Duodenal mucosa (tissue), 2 donors: ENCODE data around the gene BTBD10.

Experiments
- H3K27ac ChIP-seq: one replicate; pipeline ENCODE4 v1.7.0; 2013; ENCODE audit warnings: low read depth, low read length
- H3K27me3 ChIP-seq, 2 donors: one replicate each; pipeline ENCODE4 v1.7.0; 2013; ENCODE audit warnings: low read length in 2 of 2, control low read depth in 1 of 2; ENCODE audit not compliant: insufficient read depth in 2 of 2, control insufficient read depth in 1 of 2
- H3K36me3 ChIP-seq, 2 donors: one replicate each; pipeline ENCODE4 v1.7.0; 2013; ENCODE audit warnings: low read length in 2 of 2, control low read depth in 1 of 2; ENCODE audit not compliant: insufficient read depth in 2 of 2, control insufficient read depth in 1 of 2
- H3K4me1 ChIP-seq, 2 donors: one replicate each; pipeline ENCODE4 v1.7.0; 2013; ENCODE audit warnings: low read length in 2 of 2, control low read depth in 1 of 2; ENCODE audit not compliant: insufficient read depth in 2 of 2, control insufficient read depth in 1 of 2
- H3K4me3 ChIP-seq, 2 donors: one replicate each; pipeline ENCODE4 v1.7.0; 2013; ENCODE audit warnings: low read length in 2 of 2, low read depth in 1 of 2
- H3K9ac ChIP-seq, 2 donors: one replicate each; pipeline ENCODE4 v1.7.0; 2013; ENCODE audit warnings: low read length in 2 of 2, low read depth in 1 of 2
- H3K9me3 ChIP-seq, 2 donors: one replicate each; pipeline ENCODE4 v1.7.0; 2013; ENCODE audit warnings: low read length in 2 of 2, control low read depth in 1 of 2; ENCODE audit not compliant: control insufficient read depth in 1 of 2

BTBD10 gene

DNA sequence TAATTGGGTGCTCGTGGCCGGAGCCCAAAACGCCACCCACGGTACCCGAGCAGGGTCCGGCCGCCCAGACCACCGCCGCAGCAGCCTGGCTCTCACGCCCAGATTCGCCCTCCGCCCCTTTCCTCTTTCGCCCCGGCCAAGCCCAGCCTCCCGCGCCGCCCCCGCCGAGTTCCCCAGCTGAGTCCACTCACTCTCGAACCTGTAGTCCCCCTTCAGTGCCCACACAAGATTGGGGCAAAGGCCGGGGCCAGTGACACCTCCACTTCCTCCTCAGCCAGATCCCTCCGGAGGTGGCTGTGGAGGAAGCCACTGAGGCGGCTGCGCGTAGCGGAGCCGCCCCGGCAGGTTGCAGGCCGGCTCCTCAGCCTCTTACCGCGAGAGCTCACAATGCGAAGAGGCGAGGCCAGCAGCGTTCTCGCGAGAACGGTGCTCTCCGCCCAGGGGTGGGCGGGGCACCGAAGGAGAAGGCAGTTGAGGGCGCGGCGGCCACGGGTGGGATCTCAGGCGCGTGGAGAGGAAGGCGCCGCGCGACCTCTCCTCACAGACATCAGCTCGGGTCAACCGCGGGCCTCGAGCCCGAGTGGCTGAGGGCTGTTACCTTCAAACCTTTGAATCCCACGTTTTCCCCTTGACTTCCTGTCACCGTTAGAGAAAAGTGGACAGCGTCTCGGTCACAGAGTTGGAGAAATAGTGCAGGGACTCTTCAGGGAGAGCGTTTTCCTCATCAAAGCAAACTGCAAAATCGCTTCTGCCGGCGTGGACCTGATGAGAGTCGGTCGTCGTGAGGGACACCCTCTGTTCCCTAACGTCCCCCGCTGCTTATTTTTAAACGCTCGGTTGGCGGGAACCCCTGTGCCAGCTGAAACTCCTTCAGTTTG, at the start of gene BTBD10:
Gene BTBD10 (minus strand): TSS at position 322 of the 878 bp plus-strand sequence. CDS start 18,098 bp downstream, outside the sequence.
- Histone ChIP-seq H3K27ac (peak within 1 kb of the TSS; percentile 80), H3K36me3 (no peaks in the 10 kb centered on the region), H3K9me3 (no peaks in the 10 kb centered on the region), H3K27me3 (no peaks in the 10 kb centered on the region), H3K4me3 (peak within 1 kb of the TSS; percentile 86 to 98), H3K9ac (peak within 1 kb of the TSS; percentile 61 to 71), H3K4me1 (peaks cover 7 to 22% of the 10 kb centered on the region in 2 donors)

DNA sequence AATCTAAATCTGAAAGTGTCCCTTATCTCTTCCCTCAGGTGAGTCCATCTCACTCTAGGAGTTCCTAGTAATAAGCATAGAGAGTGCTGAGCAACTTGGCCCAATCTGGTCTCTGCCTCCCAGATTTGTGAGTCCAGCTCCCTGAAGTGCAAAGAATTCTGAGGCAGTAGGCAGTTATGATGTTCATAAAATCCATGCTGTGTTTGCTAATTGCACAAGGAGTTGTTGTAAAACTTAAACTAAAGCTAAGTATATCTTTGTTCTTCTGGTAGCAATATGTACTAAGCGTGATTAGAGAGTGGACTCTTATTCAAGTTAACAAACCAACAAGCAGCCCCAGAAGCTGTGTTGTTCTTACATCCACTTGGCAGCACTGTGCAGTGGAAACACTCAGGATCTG, 40.4 kb upstream of the BTBD10 start:
- Histone ChIP-seq H3K9ac (no peak overlapping the region), H3K4me1 (no peaks in the 10 kb centered on the region), H3K9me3 (no peaks in the 10 kb centered on the region), H3K36me3 (no peaks in the 10 kb centered on the region), H3K27me3 (peaks cover 0 to 4% of the 10 kb centered on the region in 2 donors), H3K27ac (no peak overlapping the region), H3K4me3 (no peak overlapping the region)

DNA sequence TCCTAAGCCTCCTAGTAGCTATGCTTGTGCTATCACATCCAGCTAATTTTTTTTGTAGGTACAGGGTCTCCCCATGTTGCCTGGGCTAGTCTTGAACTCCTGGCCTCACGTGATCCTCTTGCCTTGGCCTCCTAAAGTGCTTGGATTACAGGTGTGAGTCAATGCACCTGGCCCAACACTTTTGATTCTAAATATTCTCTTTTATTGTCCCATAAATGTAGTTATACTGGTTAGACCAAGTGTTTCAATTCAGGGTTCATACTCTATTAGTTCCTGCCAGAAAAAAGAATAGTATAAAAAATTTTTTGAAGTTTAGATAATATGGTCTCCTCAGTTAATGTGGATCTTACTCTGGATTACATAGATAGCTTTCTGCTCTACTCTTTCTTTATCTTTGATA, 39.5 kb upstream of the BTBD10 start:
- Histone ChIP-seq H3K9me3 (no peaks in the 10 kb centered on the region), H3K27me3 (peaks cover 0 to 4% of the 10 kb centered on the region in 2 donors), H3K9ac (no peak overlapping the region), H3K4me1 (no peaks in the 10 kb centered on the region), H3K4me3 (no peak overlapping the region), H3K36me3 (no peaks in the 10 kb centered on the region), H3K27ac (no peak overlapping the region)

DNA sequence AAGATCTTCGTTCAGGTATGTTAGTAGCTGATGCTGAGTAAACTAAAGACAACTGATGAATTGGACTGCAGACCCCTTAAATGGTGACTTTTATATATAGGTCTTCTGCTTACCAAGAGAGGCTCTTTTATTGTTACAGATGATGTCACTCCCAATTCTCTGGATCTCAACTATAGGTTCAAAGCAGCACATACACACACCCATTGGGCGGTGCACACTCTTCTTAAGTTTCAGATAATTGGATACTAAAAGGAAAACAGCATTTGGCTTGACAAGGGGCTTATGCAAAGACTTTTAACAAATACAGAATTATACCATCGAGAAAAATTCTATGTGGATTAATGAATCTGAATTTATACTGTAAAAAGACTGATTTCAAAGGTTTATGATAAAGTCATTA, 32.9 kb upstream of the BTBD10 start, which contains the start of gene PTH:
Gene PTH (minus strand): TSS at position 69 of the 400 bp plus-strand sequence. CDS start 3,142 bp downstream, outside the sequence.
- no peaks in the 10 kb centered on the region for H3K4me1 ChIP-seq

DNA sequence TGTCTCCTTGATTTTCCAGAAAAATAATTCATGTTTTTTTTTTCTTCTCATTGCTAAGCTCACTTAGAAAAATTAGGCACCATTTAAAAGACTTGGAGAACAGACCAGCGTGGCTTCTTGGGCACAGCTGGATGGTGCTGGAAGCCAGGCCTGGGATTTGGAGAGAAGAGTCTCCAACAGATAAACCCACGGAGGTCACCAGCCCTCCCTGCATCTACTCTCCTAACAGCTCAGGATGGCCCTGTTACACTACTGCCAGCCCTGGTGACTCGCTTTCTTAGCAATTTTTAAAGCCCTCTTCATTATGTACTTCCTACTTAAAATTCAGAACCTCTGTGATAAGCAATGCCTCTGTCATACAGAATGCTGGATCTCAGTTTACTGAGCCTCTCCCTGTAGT, 31.0 kb upstream of the BTBD10 start:
- Histone ChIP-seq H3K27ac (no peak overlapping the region), H3K4me3 (no peak overlapping the region), H3K36me3 (no peaks in the 10 kb centered on the region), H3K4me1 (no peaks in the 10 kb centered on the region), H3K27me3 (no peaks in the 10 kb centered on the region), H3K9me3 (no peaks in the 10 kb centered on the region), H3K9ac (no peak overlapping the region)

More for the DNA sequence above, 32.9 kb upstream of the BTBD10 start, which contains the start of gene PTH:
- H3K36me3 ChIP-seq: no peaks in the 10 kb centered on the region
- no peaks in the 10 kb centered on the region for H3K9me3 ChIP-seq
- H3K9ac ChIP-seq: no peak within 1 kb of the TSS
- H3K27me3 ChIP-seq: no peaks in the 10 kb centered on the region
- H3K27ac ChIP-seq: no peak within 1 kb of the TSS
- no peak within 1 kb of the TSS for H3K4me3 ChIP-seq

DNA sequence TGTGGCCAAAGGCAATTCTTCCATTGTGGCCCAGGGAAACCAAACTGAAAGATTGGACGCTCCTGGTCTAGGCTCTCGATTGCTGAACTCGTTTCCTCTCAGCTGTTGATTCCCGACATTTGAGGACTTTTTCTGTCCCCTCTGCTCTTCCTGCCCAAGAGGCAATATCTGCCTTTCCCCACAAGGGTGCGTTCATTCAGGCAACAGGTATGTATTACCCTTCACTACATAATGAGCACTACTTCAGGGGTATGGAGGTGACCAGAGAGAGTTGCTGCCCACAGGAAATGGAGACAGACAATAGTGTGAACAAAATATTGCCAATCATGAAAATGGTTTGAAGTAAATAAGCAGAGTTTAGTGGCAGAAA, 24.6 kb upstream of the BTBD10 start:
- Histone ChIP-seq H3K9ac (peak overlapping the region in 1 of 2 donors; percentile 10), H3K27ac (no peak overlapping the region), H3K4me1 (no peaks in the 10 kb centered on the region), H3K36me3 (no peaks in the 10 kb centered on the region), H3K9me3 (peaks cover 0 to 4% of the 10 kb centered on the region in 2 donors), H3K4me3 (peak overlapping the region; percentile 17 to 55), H3K27me3 (no peaks in the 10 kb centered on the region)

DNA sequence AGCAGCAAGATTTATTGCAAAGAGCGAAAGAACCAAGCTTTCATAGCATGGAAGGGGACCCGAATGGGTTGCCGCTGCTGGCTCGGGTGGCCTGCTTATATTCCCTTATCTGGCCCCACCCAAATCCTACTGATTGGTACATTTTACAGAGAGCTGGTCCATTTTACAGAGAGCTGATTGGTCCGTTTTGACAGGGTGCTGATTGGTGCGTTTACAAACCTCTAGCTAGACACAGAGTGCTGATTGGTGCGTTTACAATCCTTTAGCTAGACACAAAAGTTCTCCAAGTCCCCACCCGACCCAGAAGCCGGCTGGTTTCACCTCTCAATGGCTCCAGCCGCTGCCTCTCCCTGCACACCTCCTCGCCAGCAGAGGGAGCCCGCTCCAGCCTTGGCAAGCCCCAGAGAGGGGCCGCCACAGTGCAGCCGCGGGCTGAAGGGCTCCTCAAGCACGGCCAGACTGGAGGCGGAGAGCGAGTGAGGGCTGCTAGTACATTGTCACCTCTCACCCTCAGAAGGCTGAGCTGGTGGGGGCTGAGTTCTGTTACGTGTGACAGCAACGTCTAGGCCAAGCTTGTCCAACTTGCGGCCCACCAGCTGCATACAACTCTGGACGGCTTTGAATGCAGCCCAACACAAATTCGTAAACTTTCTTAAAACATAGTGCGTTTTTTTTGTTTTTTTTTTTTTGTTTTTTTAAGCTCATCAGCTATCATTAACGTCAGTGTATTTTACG, 24.1 kb upstream of the BTBD10 start:
- H3K27me3 ChIP-seq: no peaks in the 10 kb centered on the region
- no peaks in the 10 kb centered on the region for H3K36me3 ChIP-seq
- no peaks in the 10 kb centered on the region for H3K4me1 ChIP-seq
- H3K9ac ChIP-seq: peak overlapping the region in 1 of 2 donors; percentile 10
- no peak overlapping the region for H3K27ac ChIP-seq
- H3K9me3 ChIP-seq: peaks cover 0 to 4% of the 10 kb centered on the region in 2 donors
- H3K4me3 ChIP-seq: peak overlapping the region; percentile 17 to 55

DNA sequence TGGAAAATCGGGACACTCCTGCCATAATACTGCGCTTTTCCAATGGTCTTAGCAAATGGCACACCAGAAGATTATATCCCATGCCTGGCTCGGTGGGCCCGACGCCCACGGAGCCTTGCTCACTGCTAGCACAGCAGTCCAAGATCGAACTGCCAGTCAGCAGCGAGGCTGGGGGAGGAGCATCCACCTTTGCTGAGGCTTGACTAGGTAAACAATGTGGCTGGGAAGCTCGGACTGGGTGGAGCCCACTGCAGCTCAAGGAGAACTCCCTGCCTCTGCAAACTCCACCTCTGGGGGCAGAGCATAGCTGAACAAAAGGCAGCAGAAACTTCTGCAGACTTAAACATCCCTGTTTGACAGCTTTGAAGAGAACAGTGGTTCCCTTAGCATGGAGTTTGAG, 17.2 kb upstream of the BTBD10 start:
- Histone ChIP-seq H3K27me3 (peaks cover 0 to 6% of the 10 kb centered on the region in 2 donors), H3K36me3 (no peaks in the 10 kb centered on the region), H3K9me3 (peaks cover 0 to 3% of the 10 kb centered on the region in 2 donors), H3K4me1 (no peaks in the 10 kb centered on the region), H3K9ac (no peak overlapping the region), H3K4me3 (no peak overlapping the region), H3K27ac (no peak overlapping the region)

- H3K9me3 ChIP-seq: no peaks in the 10 kb centered on the region
- no peak overlapping the region for H3K4me3 ChIP-seq
- H3K4me1 ChIP-seq: no peaks in the 10 kb centered on the region
- no peaks in the 10 kb centered on the region for H3K36me3 ChIP-seq
- no peak overlapping the region for H3K9ac ChIP-seq
- H3K27ac ChIP-seq: no peak overlapping the region
- peaks cover 0 to 6% of the 10 kb centered on the region in 2 donors for H3K27me3 ChIP-seq
Observed at GRCh38 chr11:13479688-13480087, 16.7 kb upstream of the BTBD10 start.

GRCh38 chr11:13475091-13475490, 12.1 kb upstream of the BTBD10 start:
- no peak overlapping the region for H3K27ac ChIP-seq

More at GRCh38 chr11:13475091-13475490, 12.1 kb upstream of the BTBD10 start:
- Histone ChIP-seq H3K4me1 (no peaks in the 10 kb centered on the region), H3K36me3 (no peaks in the 10 kb centered on the region), H3K9me3 (no peaks in the 10 kb centered on the region), H3K4me3 (no peak overlapping the region), H3K9ac (no peak overlapping the region), H3K27me3 (peaks cover 0 to 6% of the 10 kb centered on the region in 2 donors)
